GM19193 (cell line): Measurements from ENCODE around the gene PPM1H.

Experiments
- POLR2A ChIP-seq: IDR thresholded peaks from 4 replicates; pipeline ENCODE4 v1.6.1; 2011; ENCODE audit not compliant: insufficient read depth, insufficient read length; ENCODE audit errors: extremely low read depth

The PPM1H gene

DNA sequence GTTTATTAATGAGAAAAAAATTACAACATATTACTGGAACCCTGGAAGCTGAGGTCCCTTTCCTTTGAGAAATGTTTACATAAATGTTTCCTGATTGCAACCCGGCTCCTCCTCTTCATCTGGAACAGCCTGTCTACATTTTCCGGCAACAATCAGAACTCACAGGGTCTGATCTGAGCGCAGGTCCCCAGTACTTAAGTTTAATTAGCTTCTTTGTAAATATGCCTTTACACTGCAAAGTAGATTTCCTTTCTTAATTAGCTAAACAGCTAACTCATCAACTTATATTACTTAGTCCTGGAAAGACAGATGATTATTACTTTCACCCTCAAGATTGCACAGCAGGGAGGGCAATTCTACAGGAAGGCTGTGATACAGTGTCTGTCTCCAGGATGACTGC, 255.3 kb downstream of the PPM1H start:
- TF ChIP-seq POLR2A: no peak

DNA sequence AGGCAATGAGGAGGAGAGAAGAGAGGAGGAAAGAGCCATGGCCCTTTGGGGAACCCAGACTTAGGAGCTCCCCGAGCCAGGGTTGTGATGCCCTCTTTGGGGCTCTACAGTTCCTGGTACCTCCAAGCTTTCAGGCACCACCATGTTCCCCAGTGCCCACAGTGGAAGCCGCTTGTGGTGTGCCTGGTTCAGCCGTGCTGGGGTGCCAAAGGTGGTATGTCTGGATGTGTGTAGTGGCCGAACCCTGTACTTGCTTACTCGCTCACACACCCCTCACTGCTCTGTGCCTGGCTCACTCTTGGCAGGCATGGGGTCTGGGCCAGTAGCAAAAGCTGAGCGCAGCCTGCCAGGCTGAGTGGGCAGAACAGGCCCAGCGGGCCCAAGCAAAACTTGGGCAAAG, 257.6 kb downstream of the PPM1H start:
- no peak for TF ChIP-seq POLR2A

GRCh38 chr12:62676521-62677307, 258.2 kb downstream of the PPM1H start:
- TF ChIP-seq POLR2A: no peak

GRCh38 chr12:62673028-62673815, 261.7 kb downstream of the PPM1H start:
- TF ChIP-seq POLR2A: no peak

DNA sequence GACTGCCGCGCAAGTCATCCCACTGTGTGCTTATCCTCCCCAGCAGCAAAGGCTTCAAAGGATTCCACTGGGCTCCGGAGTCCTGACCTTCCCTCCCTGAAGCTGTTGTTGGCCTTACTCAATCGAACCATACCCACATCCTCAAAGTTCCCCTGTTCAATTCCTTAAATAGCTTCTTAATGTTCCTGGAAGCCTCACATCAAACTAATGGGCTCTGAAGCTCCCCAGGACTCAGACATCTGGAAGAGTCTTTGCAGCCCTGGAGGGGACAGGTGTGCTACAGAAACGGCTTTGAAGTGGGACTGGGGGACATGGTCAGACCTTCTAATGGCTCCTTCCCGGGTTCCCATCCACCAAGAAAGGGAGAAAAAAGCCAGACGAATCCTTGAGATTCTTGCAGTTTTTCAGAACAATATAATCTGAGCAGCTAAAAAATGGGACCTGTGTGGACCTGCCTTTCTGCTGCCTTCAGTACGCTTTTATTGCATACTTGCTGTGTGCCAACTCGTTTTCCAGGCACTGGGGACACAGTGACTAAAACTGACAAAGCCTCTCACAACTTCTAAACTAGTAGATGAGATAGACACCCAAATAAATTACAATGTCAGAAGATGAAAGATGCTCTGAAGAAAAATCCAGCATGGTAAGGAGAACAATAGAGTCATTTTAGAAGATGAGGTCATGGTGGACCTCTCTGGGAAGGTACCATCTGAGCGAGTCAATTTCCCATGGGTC, 263.8 kb downstream of the PPM1H start:
- TF ChIP-seq POLR2A: no peak

GRCh38 chr12:62668782-62669181, 266.2 kb downstream of the PPM1H start:
- TF ChIP-seq POLR2A: no peak

- TF ChIP-seq POLR2A: no peak
Observed at GRCh38 chr12:62660756-62661155, 274.2 kb downstream of the PPM1H start.

- TF ChIP-seq POLR2A: no peak
Observed at GRCh38 chr12:62659453-62660295, 275.3 kb downstream of the PPM1H start.

DNA sequence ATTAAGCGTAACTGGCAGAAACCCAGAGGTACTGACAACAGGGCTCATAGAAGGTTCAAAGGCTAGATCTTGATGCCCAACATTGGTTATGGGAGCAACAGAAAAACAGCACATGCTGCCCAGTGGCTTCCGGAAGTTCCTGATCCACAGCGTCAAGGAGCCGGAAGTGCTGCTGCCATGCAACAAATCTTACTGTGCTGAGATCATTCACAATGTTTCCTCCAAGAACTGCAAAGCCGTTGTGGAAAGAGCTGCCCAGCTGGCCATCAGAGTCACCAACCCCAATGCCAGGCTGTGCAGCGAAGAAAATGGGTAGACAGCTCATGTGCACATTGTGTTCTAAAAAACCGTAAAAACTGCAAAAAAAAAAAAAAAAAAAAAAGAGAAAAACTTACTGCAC, 276.0 kb downstream of the PPM1H start:
- TF ChIP-seq POLR2A: no peak

GRCh38 chr12:62657363-62657632, 277.7 kb downstream of the PPM1H start:
- TF ChIP-seq POLR2A: no peak

DNA sequence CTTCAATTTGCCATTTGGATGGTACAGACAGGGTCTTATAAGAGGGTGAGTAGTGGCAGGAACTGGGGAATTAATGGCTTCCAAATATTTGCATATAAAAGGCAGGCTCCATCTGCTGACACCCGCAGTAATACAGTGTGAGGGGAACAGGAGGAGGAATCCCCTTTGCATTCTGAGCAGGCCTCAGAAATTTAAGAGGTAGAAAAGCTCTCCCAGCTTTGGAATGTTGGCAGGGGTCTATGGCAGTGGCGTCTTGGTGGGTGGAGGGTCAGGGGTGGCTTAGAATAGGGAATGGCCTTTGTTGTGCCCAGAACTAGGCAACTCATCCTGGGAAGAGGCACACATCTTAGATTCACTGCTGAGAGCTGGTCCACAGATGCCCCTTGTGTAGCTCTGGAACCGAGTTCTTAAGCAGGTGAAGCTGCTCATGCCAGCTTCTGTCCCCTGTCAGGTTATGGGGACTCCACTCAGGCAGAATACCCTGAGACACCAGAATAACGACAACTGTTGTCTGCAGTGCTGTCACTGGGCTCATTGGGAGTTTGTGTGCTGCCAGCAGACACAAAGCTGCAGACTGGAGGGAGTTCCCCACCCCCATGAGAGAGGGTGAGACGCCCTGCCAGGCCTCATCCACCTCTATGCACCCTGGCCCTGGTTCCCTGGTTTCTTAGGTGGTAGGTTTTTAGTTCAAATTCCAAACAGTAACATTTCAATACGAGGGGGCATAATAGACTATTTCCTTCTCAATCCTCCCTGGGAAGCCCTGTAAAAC, 278.2 kb downstream of the PPM1H start:
- TF ChIP-seq POLR2A: no peak

GRCh38 chr12:62655666-62656151, 279.2 kb downstream of the PPM1H start:
- TF ChIP-seq POLR2A: no peak

DNA sequence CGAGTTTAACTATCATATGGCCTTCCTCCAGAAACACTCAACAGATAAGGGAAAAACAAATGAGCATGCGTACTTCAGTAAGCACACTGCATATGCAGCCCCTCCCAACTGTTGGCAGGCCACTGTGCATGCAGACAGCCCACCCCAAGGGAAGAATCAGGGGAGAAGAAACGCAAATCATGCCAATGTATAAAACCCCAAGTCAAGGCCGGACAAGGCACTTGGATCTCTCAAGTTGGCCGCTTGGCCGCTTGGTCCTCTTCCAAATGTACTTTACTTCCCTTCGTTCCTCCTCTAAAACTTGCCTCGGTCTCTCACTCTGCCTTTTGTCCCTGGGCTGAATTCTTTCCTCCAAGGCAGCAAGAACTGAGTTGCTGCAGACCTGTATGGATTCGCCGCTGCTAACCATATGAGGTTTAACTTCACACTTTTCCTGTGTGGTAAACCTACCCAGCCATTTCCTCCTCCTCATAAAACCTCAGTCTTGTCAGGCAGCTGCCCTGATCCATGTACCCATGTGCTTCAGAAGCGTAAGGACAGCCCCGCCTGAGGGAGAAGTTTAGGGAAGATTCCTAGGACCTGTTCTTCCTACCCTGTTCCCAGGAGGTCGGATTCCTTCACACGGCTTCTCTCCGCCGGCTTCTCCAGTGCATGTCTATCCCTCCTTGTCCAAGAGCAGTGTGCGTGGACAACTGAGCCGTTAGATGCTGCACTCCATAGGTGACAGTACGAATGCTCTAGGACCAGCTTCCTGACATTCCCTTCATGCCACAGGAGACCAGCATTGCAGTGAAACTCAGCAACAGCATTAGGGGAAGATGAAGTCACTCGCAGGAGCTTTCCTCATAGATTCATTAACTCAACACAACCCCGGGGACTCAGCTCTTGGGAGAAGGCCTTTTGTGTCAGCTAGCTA, 280.4 kb downstream of the PPM1H start:
- no peak for TF ChIP-seq POLR2A

- no peak for TF ChIP-seq POLR2A
Observed at GRCh38 chr12:62653740-62654139, 281.2 kb downstream of the PPM1H start.

DNA sequence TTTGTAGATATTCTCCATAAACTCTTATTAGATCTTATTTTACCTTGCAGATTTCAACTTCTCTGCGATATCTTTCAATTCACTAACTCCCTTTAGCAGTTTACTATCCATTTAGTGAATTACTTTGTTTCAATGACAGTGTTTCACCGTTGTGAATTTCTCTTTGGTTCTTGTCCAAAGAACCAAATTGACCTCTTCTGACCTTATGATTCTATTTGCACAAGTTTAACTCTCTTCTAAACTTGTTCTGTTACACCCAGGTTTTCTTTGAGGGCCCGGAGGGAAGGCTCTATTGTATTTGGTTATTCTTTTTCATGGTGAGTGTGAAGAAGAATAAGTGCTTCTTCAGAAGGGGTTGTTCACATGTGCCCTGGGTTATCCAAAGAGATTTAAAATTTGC, 281.6 kb downstream of the PPM1H start:
- TF ChIP-seq POLR2A: no peak
